HAP-1 (cell line): Measurements from ENCODE around the gene SLC26A3.

Experiments used
- DNase-seq, 2 experiments: peaks; one replicate each; pipeline ENCODE4 v3.0.0-alpha.2; 2016 to 2020; ENCODE audit warnings: low spot score in 2 of 2
- H3K27me3 ChIP-seq: fragments of 250-450 bp; sonication (Bioruptor Pico); 2 replicates; pipeline ENCODE4 v1.5.1; 2020; ENCODE audit warnings: low read depth, mild to moderate bottlenecking, moderate library complexity
- H3K36me3 ChIP-seq: fragments of 250-450 bp; sonication (Bioruptor Pico); replicated peaks from 2 replicates; pipeline ENCODE4 v1.5.1; 2020; ENCODE audit warnings: mild to moderate bottlenecking
- H3K4me1 ChIP-seq: fragments of 250-450 bp; sonication (Bioruptor Pico); 2 replicates; pipeline ENCODE4 v1.5.1; 2020; ENCODE audit warnings: mild to moderate bottlenecking
- H3K4me3 ChIP-seq: fragments of 250-450 bp; sonication (Bioruptor Pico); 2 replicates; pipeline ENCODE4 v1.5.1; 2020; ENCODE audit warnings: mild to moderate bottlenecking, moderate library complexity
- H3K9me3 ChIP-seq: fragments of 250-450 bp; sonication (Bioruptor Pico); 2 replicates; pipeline ENCODE4 v1.5.1; 2020; ENCODE audit warnings: mild to moderate bottlenecking, moderate library complexity
- in situ Hi-C: fragments of 300-500 bp; cut with MboI; formaldehyde crosslinking; loops from 3 replicates; pipeline ENCODE4 v1.14.3; 2020; ENCODE audit warnings: low sequenced_read_pairs, inconsistent platforms, mixed read lengths

Gene SLC26A3

GRCh38 chr7:107799647-107800264 lies 3.3 kb downstream of the SLC26A3 start:
- no peak for DNase-seq
- H3K9me3 ChIP-seq, result no peaks in the 10 kb centered on the region
- in situ Hi-C loops, result no loop called here
- H3K36me3 ChIP-seq, result no peaks in the 10 kb centered on the region
- no peaks in the 10 kb centered on the region for H3K4me1 ChIP-seq
- H3K4me3 ChIP-seq, result no peak overlapping the region
- H3K27me3 ChIP-seq, result peaks cover 4% of the 10 kb centered on the region; the same call in 1 of the 2 replicates

DNA sequence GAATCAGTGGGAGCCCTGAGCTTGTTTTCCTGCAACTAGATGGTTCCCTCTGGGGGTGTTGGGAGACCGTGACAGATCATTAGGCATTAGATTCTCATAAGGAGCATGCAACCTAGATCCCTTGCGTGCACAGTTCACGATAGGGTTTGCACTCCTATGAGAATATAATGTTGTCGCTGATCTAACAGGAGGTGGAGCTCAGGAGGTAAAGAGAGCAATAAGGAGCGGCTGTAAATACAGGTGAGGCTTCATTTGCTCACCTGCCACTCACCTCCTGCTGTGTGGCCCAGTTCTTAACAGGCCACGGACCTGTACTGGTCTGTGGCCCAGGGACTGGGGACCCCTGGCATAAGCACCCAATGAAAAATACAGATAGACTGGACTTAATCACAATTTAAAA lies 10.7 kb downstream of the SLC26A3 start:
- DNase-seq, result no peak
- H3K9me3 ChIP-seq, result no peaks in the 10 kb centered on the region
- no peaks in the 10 kb centered on the region for H3K4me1 ChIP-seq
- H3K4me3 ChIP-seq, result no peak overlapping the region
- no peaks in the 10 kb centered on the region for H3K36me3 ChIP-seq
- peaks cover 5% of the 10 kb centered on the region; the same call in 1 of the 2 replicates for H3K27me3 ChIP-seq
- in situ Hi-C loops, result no loop called here

GRCh38 chr7:107789647-107790046 lies 13.4 kb downstream of the SLC26A3 start:
- in situ Hi-C loops, result no loop called here
- H3K4me1 ChIP-seq, result no peaks in the 10 kb centered on the region

GRCh38 chr7:107788662-107789061 lies 14.4 kb downstream of the SLC26A3 start:
- Histone ChIP-seq H3K9me3 (no peaks in the 10 kb centered on the region), H3K27me3 (peaks cover 6% of the 10 kb centered on the region; the same call in 1 of the 2 replicates), H3K4me1 (no peaks in the 10 kb centered on the region), H3K4me3 (no peak overlapping the region), H3K36me3 (no peaks in the 10 kb centered on the region)
- no peak for DNase-seq
- in situ Hi-C loops, result no loop called here

More at GRCh38 chr7:107789647-107790046, 13.4 kb downstream of the SLC26A3 start:
- Histone ChIP-seq H3K9me3 (no peaks in the 10 kb centered on the region), H3K36me3 (no peaks in the 10 kb centered on the region), H3K4me3 (no peak overlapping the region), H3K27me3 (peaks cover 6% of the 10 kb centered on the region; the same call in 1 of the 2 replicates)
- DNase-seq, result no peak

DNA sequence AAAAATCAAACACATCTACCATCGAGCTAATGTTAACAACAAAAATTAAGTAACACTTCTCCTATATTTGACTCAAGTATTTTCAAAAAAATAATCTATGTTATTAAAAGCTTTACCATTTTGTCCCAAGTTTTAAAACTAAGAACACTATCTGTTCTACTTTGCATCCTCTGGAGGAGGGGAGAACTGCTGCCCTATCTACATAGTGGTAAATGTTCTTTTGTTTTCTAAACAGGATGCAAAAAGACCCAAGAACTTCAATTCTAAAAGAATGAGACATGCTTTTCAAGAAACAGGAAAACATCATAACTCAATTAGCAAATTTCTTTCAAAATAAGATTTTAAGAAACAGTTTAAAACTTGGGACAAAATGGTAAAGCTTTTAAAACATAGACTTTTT lies 14.8 kb downstream of the SLC26A3 start:
- Histone ChIP-seq H3K4me3 (no peak overlapping the region), H3K36me3 (no peaks in the 10 kb centered on the region), H3K4me1 (no peaks in the 10 kb centered on the region), H3K27me3 (peaks cover 6% of the 10 kb centered on the region; the same call in 1 of the 2 replicates), H3K9me3 (no peaks in the 10 kb centered on the region)
- in situ Hi-C loops, result no loop called here
- no peak for DNase-seq

DNA sequence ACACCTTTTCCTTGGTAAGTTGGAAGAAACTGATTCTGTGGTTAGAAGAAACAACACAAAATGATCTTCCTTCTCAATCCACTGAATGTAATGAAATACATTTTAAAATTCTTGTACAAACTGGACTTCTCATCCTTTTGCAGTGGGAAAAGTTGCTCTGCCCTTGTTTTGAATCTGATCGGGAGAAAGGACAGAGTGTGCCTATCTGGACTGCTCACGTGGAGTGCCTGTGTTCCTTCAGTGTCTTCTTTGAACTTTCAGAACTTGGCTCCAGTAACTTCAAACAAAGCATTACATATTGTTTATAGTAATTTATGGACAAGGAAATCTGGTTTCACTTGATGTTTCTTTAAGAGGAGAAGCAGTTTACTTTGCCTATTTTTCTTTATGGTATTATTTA lies 17.1 kb downstream of the SLC26A3 start:
- H3K36me3 ChIP-seq, result no peaks in the 10 kb centered on the region
- H3K27me3 ChIP-seq, result peaks cover 6% of the 10 kb centered on the region; the same call in 1 of the 2 replicates
- H3K4me3 ChIP-seq, result no peak overlapping the region
- no peaks in the 10 kb centered on the region for H3K4me1 ChIP-seq
- in situ Hi-C loops, result no loop called here
- H3K9me3 ChIP-seq, result no peaks in the 10 kb centered on the region
- no peak for DNase-seq

GRCh38 chr7:107785170-107785569 lies 17.9 kb downstream of the SLC26A3 start:
- H3K9me3 ChIP-seq, result no peaks in the 10 kb centered on the region
- in situ Hi-C loops, result no loop called here
- no peak for DNase-seq
- no peak overlapping the region for H3K4me3 ChIP-seq
- peaks cover 3% of the 10 kb centered on the region; the same call in 1 of the 2 replicates for H3K4me1 ChIP-seq
- peaks cover 6% of the 10 kb centered on the region; the same call in 1 of the 2 replicates for H3K27me3 ChIP-seq
- H3K36me3 ChIP-seq, result no peaks in the 10 kb centered on the region

DNA sequence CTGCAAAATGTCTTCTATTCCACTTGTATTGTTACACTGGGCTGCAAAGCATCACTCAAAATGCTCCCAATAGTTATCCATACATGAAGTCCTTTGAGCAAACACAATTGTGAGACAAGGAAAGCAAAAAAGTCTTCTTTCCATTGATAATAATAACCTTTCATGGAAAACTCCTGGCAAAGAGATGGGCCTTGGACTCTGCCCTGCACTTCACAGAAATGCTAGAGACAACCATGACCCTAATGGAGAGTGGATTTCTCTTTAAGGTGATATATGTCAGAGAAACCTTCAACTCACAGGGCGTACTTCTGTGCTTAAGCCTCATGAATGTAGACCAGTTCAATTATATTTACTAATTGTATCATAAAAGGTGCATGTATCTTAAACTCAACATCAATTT lies 19.4 kb downstream of the SLC26A3 start:
- peaks cover 3% of the 10 kb centered on the region; the same call in 1 of the 2 replicates for H3K4me1 ChIP-seq
- in situ Hi-C loops, result no loop called here
- H3K4me3 ChIP-seq, result no peak overlapping the region
- no peak for DNase-seq
- no peaks in the 10 kb centered on the region for H3K36me3 ChIP-seq
- peaks cover 6% of the 10 kb centered on the region; the same call in 1 of the 2 replicates for H3K27me3 ChIP-seq
- H3K9me3 ChIP-seq, result no peaks in the 10 kb centered on the region

DNA sequence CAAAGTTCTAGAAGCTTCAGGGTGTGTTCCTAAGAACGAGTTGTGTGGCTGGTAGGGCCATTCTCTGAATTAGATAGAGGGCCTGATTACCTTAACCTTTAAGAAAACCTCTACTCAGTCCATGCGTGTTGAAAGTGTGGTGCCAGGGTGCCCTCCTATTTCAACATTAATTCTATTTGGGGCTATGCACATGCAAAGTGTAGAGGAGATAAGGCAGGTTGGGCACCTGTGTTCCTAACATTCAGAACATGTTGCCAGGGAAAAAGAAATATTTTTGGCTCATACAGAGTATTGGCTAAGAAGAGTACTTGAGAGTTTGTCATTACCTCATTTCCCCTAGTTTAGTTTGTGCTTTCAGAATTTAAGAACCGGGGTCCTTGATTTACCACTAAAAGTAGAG lies 20.6 kb downstream of the SLC26A3 start:
- no peak overlapping the region for H3K4me3 ChIP-seq
- H3K4me1 ChIP-seq, result peaks cover 3% of the 10 kb centered on the region; the same call in 1 of the 2 replicates
- no peaks in the 10 kb centered on the region for H3K9me3 ChIP-seq
- in situ Hi-C loops, result no loop called here
- peaks cover 5% of the 10 kb centered on the region; the same call in 1 of the 2 replicates for H3K27me3 ChIP-seq
- DNase-seq, result no peak
- no peaks in the 10 kb centered on the region for H3K36me3 ChIP-seq

- in situ Hi-C loops, result no loop called here
- no peaks in the 10 kb centered on the region for H3K9me3 ChIP-seq
- H3K4me3 ChIP-seq, result no peak overlapping the region
- DNase-seq, result no peak
- H3K4me1 ChIP-seq, result peaks cover 3% of the 10 kb centered on the region; the same call in 1 of the 2 replicates
- no peaks in the 10 kb centered on the region for H3K36me3 ChIP-seq
- no peaks in the 10 kb centered on the region for H3K27me3 ChIP-seq
These were observed 23.4 kb downstream of the SLC26A3 start for GRCh38 chr7:107779647-107780099.

GRCh38 chr7:107778283-107778682 lies 24.7 kb downstream of the SLC26A3 start:
- Histone ChIP-seq H3K36me3 (no peaks in the 10 kb centered on the region), H3K27me3 (no peaks in the 10 kb centered on the region), H3K4me1 (peaks cover 3% of the 10 kb centered on the region; the same call in 1 of the 2 replicates), H3K9me3 (no peaks in the 10 kb centered on the region), H3K4me3 (no peak overlapping the region)
- no peak for DNase-seq
- in situ Hi-C loops, result no loop called here

- in situ Hi-C loops, result no loop called here
- Histone ChIP-seq H3K36me3 (no peaks in the 10 kb centered on the region), H3K27me3 (0 out of 2 replicates have a peak, but pooled peaks cover 5% of the 10 kb centered on the region), H3K4me1 (peaks cover 3% of the 10 kb centered on the region; the same call in 1 of the 2 replicates), H3K9me3 (no peaks in the 10 kb centered on the region), H3K4me3 (no peak overlapping the region)
- no peak for DNase-seq
These were observed 25.3 kb downstream of the SLC26A3 start for GRCh38 chr7:107777702-107778101.

- Histone ChIP-seq H3K4me3 (no peak overlapping the region), H3K9me3 (no peaks in the 10 kb centered on the region), H3K4me1 (no peaks in the 10 kb centered on the region), H3K36me3 (no peaks in the 10 kb centered on the region), H3K27me3 (peaks cover 5% of the 10 kb centered on the region; the same call in 1 of the 2 replicates)
- DNase-seq, result no peak
- in situ Hi-C loops, result no loop called here
These were observed 30.0 kb downstream of the SLC26A3 start for GRCh38 chr7:107773027-107773426.

- no peak for DNase-seq
- H3K4me1 ChIP-seq, result peaks cover 3% of the 10 kb centered on the region; the same call in 1 of the 2 replicates
- H3K9me3 ChIP-seq, result no peaks in the 10 kb centered on the region
- H3K27me3 ChIP-seq, result peaks cover 5% of the 10 kb centered on the region; the same call in 1 of the 2 replicates
- H3K4me3 ChIP-seq, result no peak overlapping the region
- no peaks in the 10 kb centered on the region for H3K36me3 ChIP-seq
- in situ Hi-C loops, result no loop called here
These were observed 34.8 kb downstream of the SLC26A3 start for GRCh38 chr7:107768263-107768662.
